ENCODE measurements around the gene MAGI1.

The MAGI1 gene

DNA sequence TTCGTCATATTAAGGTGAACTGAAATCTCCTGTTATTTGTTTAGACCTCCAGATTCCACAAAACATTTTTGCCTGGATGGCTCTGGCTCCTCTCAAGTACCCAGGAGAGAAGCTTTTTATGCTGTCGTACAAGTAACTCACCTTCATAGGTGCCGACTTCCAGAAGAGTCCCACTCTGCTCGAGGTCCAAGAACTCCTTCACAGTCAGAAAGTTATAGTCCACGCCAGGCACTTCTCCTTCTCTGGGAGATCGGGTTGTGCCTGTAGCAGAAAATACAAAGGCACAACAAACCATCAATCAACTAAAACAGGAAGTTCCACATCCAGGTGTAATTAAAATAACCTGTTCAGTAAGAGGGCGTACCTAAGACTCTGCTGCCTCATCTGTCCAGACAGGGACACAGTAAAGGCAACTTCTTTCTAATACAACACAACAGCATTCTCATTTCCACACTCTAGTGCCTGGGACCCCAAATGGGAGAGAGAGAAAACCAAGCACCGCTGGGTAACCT lies 545.3 kb downstream of the MAGI1 start:
- DNase-seq (ENCODE audit: extremely low spot score, insufficient read length, low read depth) = no peak
- FAIRE-seq = no peak

DNA sequence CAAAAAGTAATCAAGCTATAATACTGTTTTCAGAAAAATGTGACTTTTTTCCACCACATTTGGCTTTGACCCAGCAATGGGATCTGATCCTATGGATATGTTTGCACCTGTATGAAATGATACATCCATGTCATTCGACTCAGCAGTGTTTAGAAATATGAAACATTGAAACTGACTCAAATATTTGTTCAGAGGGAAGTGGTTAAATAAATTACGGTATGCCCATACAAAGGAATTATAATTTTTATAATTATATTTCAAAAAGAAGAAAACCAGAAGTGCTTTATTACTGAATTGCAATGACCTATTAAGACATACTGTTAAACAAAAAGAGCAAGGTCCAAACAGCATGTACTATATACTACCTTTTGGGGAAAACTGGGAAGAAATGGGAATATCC lies 546.5 kb downstream of the MAGI1 start:
- DNase-seq (ENCODE audit: extremely low spot score, insufficient read length, low read depth) = no peak
- FAIRE-seq = no peak

DNA sequence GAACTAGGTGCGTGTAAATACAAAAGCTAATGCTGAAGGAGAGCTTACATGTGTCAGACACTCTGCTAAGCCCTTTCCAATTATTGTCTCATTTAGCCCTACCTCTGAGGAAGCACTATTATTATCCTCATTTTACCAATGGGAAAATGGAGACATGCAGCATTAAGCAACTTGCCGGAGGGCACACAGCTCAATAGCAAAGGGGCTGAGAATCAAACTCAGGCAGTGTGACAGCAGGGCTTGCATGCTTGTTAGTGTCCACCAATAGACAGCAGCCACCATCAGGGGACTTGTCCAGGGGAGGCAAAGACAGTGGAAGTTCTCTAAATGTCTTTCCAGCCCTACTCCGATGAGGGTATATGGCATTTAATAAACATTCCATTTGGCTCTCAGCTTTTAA lies 548.6 kb downstream of the MAGI1 start:
- FAIRE-seq (no peak), DNase-seq (ENCODE audit: extremely low spot score, insufficient read length, low read depth) (no peak)

DNA sequence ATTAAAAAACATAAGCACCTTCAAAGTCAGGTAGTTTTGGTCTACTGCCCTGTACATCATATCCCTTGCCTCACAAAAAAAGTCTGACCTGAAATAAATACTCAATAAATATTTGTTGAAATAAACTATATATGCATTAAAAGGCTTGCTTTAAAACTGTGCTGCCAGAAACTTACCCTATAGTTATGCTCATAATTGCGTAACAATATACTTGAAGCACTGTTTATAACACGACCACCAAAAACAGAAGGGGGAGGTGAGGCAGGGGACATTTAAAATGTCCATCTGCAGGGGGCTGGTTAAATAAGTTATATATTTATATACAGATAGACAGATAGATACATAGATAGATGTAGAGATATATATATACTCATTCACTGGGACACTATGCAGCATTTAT lies 549.5 kb downstream of the MAGI1 start:
- FAIRE-seq (no peak), DNase-seq (ENCODE audit: extremely low spot score, insufficient read length, low read depth) (no peak)

DNA sequence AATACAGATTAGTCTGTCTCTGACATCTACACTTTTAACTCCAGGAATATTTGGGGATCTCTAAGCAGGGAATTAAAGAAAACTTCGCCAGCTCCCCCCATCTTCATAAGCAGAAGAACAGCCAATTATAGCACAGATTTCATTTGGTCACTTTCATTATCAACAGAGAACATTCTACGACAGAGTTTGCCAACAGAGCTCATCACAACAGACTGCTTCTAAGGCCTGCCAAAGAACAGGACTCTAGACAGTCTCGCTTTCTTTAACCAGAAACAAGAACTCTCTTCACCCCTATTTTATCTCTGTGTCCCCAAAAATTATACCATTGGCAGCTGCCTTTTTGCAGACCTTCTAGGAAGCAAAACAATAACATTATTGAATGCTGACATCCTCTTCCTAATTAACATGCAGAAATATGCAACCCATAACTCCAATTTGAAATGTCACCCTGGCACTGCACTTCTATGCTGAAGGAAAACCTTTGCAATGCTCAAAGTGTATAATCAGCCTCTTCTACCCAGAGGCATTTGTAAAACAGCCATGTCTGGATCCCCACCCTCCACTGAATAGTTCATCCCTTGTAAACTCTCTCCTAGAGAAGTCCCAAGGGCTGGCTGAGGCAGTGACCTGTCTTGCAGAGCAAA lies 552.8 kb downstream of the MAGI1 start:
- FAIRE-seq (no peak), DNase-seq (ENCODE audit: extremely low spot score, insufficient read length, low read depth) (no peak)

DNA sequence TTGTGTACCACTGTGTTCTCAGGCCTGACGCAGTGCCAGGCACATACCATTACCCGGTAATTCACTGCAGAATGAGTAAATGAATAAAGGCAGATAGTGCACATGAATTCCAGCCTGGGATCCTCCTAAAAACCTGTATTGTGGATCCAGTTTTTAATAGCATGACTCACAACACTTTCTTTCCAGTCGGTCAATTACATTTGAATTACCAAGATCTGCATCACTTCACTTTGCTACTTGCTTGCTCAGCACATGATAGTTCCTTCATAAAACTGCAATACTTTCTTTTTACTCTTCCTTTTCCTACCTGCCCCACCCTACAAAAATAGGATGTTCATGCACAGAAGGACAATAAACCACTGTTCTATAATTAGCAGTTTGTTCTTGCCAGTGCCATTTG lies 553.8 kb downstream of the MAGI1 start:
- FAIRE-seq (no peak), DNase-seq (ENCODE audit: extremely low spot score, insufficient read length, low read depth) (no peak)

DNA sequence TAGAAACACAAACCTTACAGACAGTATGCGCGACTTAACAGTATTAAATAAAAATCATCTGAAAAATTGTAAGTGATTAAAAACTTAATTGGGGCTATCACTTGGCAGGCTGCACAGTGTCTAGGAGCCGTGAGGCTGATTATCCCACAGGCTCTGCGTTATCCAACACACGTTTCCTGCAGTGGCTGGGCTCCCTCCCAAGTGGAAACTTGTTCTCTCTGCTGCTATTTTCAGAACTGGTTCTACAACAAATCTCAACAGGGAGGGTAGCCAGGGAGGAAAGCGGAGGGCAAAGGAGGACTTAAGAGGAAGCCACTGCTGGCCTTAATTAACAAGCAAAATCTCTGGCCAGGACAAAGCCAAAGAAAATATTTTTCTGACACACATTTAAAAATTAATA lies 555.2 kb downstream of the MAGI1 start:
- FAIRE-seq = no peak
- DNase-seq (ENCODE audit: extremely low spot score, insufficient read length, low read depth) = no peak

DNA sequence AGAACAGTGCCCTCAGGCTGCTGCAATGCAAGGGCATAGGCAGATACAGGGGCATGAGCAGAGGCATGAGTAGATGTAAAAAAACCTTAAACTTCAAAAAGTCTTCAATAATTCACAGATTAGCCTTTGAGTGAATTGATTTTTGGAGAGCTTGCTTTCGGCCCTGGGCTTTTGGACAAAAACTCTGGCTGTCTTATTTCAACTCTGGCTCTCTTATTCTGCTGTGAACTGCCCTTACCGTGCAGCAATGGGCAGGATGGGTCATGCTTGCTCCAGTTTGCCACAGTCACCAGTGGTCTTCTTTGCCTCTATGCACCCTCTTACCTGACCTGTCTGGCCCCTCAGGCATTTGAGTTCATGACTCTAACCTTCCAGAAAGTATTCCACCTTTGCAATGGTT lies 555.7 kb downstream of the MAGI1 start:
- no peak for DNase-seq (ENCODE audit: extremely low spot score, insufficient read length, low read depth)

DNA sequence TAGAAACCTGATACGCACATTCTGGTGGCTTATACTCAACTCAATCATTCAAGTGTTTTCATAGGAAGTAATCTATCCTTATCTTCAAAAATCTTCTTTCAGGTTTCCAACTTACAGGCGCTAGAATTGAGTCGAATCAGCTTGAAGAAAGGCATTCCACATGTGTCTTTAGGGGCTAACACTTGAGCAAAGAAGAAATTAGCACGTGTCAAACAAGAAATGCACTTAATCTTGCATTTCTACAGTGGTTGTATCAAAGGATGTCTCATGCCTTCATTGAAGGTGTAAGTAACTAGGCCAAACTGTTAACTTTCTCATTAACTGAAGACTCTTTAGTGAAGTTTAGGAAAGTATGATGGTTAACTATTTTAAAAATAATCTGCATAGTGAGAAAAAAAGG lies 557.6 kb downstream of the MAGI1 start:
- FAIRE-seq = no peak
- DNase-seq (ENCODE audit: extremely low spot score, insufficient read length, low read depth) = no peak

More for the DNA sequence above, 555.7 kb downstream of the MAGI1 start:
- no peak for FAIRE-seq

DNA sequence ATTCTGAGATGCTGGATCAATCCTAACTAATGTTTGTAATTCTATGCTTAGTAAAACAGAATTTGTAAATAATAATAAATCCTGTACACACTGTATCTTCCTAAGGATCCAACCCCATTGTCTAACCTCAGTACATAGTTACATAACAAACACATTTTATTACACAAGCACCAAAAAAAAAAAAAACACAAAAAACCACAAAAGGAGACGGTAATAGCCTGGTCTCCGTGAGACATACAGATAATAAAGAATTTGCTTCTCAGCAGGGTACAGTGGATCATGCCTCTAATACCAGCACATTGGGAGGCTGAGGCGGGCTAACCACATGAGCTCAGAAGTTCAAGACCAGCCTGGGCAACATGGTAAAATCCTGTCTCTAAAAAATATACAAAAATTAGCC lies 558.7 kb downstream of the MAGI1 start:
- DNase-seq (ENCODE audit: extremely low spot score, insufficient read length, low read depth) (no peak), FAIRE-seq (no peak)

DNA sequence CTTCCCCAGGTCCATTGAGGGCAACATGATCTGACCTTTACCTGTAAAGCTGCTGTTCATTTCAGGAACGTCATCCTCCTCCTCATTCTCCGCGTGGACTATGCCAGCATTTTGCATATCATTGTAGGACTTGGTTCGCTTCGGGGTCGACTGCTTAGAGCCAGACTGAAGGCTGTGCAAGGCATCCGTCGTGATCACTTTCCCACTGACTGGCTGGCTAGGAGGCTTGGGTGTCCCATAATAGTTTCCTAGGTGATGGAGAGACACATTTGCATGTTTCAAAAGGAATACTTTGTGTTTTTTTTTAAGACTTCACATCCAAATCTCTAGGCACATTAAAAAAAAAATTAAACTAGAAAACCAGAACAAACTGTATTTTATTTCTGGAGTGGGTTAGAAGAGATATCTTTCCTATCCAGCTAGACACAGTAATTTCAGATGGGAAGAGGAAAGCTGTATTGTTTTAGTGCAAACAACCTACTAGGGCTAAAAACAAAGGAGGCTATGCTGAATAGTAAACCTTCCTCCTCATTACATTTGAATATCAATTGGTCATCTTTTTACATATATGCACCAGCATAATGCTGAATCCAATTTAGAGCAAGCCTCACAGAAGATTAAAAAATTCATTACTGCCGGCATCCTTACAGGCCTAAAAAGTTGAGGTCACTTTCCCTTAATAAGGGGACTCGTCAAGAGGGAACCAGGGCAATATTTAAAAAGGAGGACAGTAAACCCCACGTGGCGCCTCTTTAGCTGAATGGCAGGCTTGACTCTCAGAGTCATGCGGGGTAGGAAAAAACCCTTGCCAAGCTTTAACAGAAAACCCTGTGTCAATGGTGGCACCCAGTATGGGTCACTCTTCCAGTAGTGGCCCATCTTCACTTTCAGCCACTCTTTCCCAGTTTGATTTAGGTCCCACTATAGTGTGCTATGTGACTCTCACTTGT lies 559.9 kb downstream of the MAGI1 start:
- FAIRE-seq (no peak), DNase-seq (ENCODE audit: extremely low spot score, insufficient read length, low read depth) (no peak)

DNA sequence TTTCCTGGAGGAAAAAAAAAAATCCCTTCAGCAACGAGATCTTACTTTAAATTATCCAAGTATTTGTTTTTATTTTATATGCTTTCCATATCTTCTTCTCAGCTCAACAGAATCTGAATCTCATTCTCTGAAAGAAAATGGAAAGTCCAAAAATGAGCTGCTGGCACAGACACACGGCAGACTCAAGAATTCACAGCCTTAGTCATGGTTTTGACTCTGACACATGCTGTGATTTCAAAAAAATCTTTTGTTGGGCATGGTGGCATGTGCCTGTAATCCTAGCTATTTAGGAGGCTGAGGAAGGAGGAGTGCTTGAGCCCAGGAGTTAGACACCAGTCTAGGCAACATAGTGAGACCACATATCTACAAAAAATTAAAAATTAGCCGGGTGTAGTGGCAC lies 565.0 kb downstream of the MAGI1 start:
- no peak for DNase-seq (ENCODE audit: extremely low spot score, insufficient read length, low read depth)
- no peak for FAIRE-seq

DNA sequence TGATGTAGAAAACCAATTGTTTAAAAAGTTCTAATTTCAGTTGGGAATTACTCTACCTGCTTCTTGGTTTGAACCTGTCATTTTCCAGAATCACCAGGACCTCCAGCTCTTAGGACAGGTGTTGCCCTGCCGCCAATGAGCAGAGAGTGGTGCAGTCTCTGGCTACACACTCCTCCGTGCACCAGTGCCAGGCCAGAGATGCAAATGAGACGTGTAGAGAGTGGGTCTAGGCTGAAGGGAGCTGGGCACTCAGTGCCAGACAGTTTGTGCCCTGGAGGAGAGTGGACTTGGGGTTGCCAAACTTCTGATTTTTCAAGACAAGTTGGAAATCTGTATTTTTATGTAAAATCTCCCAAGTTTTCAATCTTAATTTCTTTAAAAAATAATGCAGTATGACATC lies 566.2 kb downstream of the MAGI1 start:
- no peak for FAIRE-seq
- DNase-seq (ENCODE audit: extremely low spot score, insufficient read length, low read depth) = no peak

DNA sequence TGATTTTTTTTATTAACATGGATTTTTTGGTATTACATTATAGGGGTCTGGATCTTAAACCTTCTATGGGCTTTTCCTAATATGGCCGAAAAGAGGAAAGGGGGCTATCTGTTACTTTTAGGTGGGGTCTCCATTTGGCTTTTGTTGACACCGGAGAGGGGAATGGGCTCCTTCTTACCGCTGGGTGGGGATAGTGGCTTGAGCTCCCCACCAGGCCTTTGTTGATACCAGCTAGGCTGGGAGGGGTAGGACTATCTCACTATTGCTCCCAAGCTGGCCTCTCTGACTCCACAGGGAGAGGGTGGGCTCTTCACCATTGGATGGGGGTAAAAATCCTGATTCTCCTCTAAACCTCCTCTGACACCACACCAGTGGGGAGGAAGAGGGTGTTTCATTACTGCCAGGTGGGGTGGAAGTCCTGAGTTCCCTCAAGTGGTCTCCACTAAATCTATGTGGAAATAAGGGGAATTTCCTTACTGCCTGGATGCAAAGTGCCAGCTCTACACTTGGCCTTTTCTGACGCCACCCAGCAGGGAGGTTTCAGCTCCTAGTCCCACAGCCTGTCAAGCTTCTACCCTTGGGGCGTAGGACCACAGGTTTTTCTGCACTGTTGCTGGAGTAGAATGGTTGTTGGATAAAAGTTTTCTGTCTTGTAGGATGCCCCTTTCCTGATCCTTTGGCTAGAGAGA lies 572.3 kb downstream of the MAGI1 start:
- FAIRE-seq = no peak

DNA sequence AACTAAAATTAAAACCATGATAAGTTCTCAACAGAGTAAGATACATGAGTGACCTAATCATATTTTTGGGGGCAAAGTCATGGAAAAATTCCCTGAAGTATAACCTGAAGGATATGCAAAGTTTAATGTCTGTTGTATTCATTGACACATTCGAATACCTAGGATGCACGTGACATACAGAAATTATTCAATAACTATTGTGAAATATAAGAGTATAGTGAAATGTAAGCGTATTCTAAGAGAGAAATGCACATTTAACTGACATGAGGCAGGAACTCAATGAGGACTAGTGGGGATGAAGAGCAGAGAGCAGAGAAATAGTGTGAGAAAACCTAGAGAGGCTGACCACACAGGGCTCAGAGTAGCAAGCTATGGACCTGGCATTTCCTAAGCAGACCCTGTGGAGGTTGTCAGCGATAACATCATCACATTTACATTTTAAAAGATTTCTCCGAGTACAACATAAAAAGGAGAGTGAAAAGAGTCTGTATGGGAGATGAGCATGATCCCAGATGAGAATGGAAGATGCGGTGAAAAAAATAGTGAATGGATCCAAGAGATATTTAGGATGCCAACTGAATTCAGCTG lies 588.8 kb downstream of the MAGI1 start:
- FAIRE-seq (no peak), DNase-seq (ENCODE audit: extremely low spot score, insufficient read length, low read depth) (no peak)

More for the DNA sequence above, 572.3 kb downstream of the MAGI1 start:
- DNase-seq (ENCODE audit: extremely low spot score, insufficient read length, low read depth) = no peak

DNA sequence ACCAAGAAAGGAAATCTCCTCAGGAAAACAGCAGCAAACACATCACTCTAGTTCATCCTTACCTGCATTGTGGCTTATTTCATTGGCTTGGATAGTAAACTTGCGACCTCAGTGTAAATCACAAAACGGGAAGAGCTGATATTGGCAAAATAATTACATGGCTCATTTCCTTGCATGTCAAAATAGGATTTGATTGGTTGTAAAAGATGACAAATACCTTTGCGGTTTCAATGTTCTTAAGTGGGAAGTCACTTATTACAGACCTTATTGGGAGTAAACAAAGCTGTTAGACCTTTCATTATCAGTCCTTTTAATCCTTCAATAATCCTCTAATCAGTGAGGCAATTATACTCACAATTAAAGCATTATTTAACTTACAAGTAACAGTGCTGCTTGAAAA lies 590.6 kb downstream of the MAGI1 start:
- FAIRE-seq (no peak), DNase-seq (ENCODE audit: extremely low spot score, insufficient read length, low read depth) (no peak)

DNA sequence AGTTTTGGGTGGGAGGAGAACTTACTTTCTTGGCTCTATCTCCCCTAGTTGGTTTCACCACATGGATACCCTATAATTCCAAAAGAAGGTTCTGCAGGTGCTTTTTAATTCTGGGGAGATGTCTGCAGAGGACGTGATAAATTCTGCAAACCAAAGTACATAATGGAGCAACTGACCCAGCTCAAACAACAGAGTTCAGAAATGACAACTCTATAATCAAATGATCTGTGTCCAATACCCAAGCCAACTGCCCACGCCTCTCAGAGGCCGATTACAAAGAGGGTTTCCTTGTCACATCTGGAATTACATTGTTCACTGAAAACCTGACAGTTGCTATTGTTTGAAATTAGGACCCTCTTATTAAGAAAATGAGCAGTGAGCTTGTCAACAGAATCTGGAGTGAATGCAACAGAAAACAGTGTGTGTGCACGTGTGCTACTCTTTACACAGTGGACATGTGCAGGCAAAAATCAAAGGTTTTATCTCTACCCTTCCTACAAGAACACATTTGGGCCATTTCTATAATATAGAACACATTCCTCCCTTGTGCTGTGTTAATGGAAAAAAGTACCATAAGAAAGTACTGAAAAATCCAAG lies 593.0 kb downstream of the MAGI1 start:
- FAIRE-seq = no peak
- DNase-seq (ENCODE audit: extremely low spot score, insufficient read length, low read depth) = no peak

DNA sequence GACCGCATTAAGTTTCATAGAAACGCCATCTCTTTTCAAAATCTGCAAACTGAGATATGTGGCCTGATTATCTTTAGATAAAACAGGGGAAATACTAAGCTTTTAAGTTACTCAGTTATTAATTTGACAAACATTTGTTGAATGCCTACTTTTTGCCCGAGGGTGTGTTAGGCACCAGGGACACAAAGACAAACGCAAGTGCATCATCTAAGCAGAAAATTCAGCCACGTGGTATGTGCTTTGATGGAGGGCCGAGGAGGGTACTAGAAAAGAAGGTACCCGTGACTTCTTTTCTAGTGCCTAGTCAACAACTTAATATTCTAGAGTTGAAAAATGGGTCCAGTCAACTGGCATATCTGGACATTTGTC lies 594.3 kb downstream of the MAGI1 start:
- no peak for FAIRE-seq
- no peak for DNase-seq (ENCODE audit: extremely low spot score, insufficient read length, low read depth)

DNA sequence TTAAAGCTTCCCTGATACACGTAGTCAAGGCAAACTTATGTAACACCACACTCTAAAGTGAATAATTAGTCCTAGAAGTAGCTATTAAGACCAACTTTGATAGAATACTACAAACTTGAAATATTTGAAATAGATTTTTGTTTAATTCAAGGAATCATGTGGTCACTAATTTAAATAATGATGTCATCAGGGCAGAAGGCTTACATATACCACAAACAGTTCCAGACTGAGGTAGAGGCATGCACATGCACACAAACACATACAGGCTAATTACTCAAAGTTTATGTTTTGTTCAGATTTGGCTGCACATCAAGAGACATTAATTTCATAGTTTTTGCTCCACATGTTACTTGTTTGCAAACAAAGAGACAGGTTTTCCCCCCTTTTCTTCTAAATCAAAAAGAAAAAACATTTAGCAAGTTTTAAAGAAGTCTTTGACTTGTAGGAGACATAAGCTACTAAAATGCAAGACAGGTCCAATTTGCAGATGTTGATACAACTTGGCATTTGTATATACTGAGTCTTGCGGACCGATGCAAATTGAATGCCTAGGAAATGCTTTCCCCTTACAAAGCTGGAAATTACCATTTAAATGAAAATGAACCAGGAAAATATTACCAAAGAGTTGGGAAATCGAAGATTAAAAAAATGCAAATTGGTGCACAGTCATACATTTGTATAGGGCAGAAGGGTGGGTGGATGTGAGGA lies 594.8 kb downstream of the MAGI1 start:
- no peak for FAIRE-seq
- DNase-seq (ENCODE audit: extremely low spot score, insufficient read length, low read depth) = no peak
